Measurements from ENCODE around the gene LPIN2. TPM values are rescaled to one million over a fixed set of nuclear protein-coding genes. Genes with fewer than 3 reads are reported as not detected.

Gene LPIN2
- total and polyA plus RNA-seq, 5 experiments from 2014 or later: 38.6 to 59.6 (median 54.9) TPM

DNA sequence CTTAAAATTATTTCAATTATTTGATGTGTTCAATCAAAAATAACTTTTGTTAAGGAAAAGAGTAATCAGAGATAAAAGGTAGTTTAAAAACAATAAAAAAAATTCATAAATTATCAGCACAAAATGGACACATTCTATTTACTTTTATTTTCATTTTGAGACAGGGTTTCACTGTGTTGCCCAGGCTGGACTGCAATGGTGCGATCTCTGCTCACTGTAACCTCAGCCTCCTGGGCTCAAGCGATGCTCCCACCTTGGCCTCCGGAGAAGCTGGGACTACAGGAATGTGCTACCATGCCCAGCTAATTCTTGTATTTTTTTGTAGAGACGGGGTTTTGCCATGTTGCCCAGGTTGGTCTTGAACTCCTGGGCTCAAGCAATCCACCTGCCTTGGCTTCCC is 47.1 kb downstream of the LPIN2 start:
- H3K27me3 Mint-ChIP-seq: no peaks in the 10 kb centered on the region
- H3K4me3 Mint-ChIP-seq: peak overlapping the region in 5 of 10 donors; percentile 20 to 61 (median 47)
- POLR2A ChIA-PET: interaction anchor here (0.7 to 1.7 kb wide), 7 partner anchors 9 to 297 kb away, joined by 3 to 16 read pairs (median 5); no protein-coding TSS in a partner anchor
- peak overlapping the region in 9 of 10 donors; percentile 29 to 99 (median 93) for H3K27ac Mint-ChIP-seq
- DNase-seq: no peak
- peaks cover 55 to 98% (median 90%) of the 10 kb centered on the region in 4 donors for H3K4me1 Mint-ChIP-seq
- H3K36me3 Mint-ChIP-seq: peaks cover 0 to 3% (median 2%) of the 10 kb centered on the region in 3 donors
- no peak for ATAC-seq
- no peaks in the 10 kb centered on the region for H3K9me3 Mint-ChIP-seq

DNA sequence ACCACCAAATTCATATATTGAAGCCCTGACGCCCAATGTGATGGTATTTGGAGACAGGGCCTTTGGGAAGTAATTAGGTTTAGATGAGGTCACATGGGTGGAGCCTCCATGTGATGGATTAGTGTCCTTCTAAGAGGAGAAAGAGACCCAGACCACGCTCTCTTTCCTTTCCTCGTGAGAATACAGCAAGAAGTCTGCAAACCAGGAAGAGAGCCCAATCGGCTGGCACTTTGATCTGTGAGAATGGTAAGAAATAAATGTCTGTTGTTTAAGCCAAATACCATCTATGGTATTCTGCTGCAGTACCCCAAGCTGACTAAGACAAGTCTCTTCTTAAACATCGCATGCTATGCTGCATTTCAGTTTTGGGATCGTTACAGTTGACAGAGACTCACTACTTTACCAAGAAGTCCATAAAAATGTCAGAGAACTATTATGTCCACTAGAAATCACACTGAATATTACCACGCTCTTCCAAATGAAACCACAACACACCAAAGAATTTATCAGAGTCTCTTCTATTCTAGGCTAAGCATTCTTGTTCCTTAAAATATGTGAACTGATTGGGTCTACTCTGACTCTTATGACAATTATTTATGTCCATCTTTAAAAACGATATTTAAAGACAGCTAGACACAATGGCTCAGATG is 48.5 kb downstream of the LPIN2 start:
- H3K36me3 Mint-ChIP-seq: peaks cover 0 to 3% (median 2%) of the 10 kb centered on the region in 3 donors
- peak overlapping the region; percentile 54 to 86 (median 74) for H3K4me3 Mint-ChIP-seq
- ATAC-seq: peak in 1 of 2 donors; percentile 17
- H3K27ac Mint-ChIP-seq: peak overlapping the region; percentile 92 to 99 (median 98)
- POLR2A ChIA-PET: interaction anchor here (0.6 to 8.7 kb wide), 8 partner anchors 8 to 487 kb away, joined by 3 to 160 read pairs (median 4); no protein-coding TSS in a partner anchor
- peaks cover 52 to 97% (median 87%) of the 10 kb centered on the region in 4 donors for H3K4me1 Mint-ChIP-seq
- peak in 1 of 10 donors; percentile 19 for DNase-seq
- H3K9me3 Mint-ChIP-seq: no peaks in the 10 kb centered on the region
- H3K27me3 Mint-ChIP-seq: no peaks in the 10 kb centered on the region

Other genes starting within 250 kb of the LPIN2 start
- gene EMILIN2, start 166.1 kb downstream of the LPIN2 start, total RNA-seq: 1 to 10 TPM; 4.6 to 5.1 TPM
- 1 to 10 TPM; 1.1 to 2.5 (median 1.6) TPM for gene EMILIN2, start 166.1 kb downstream of the LPIN2 start, polyA plus RNA-seq
- 1 to 10 TPM; 5.5 to 5.6 TPM for gene MYOM1, start 206.8 kb upstream of the LPIN2 start, total RNA-seq
- gene MYOM1, start 206.8 kb upstream of the LPIN2 start, polyA plus RNA-seq: 1 to 10 TPM in 1 of 3 donors, under 1 TPM in 2; 0.52 to 1.5 (median 0.88) TPM
- gene MYL12A, start 234.7 kb upstream of the LPIN2 start, total RNA-seq: 100 to 1,000 TPM; 432 to 443 TPM
- 1,000 to 10,000 TPM; 2,292 to 2,558 (median 2,421) TPM for gene MYL12A, start 234.7 kb upstream of the LPIN2 start, polyA plus RNA-seq
- gene MYL12B, start 249.0 kb upstream of the LPIN2 start, total RNA-seq: 100 to 1,000 TPM; 184 to 194 TPM
- gene MYL12B, start 249.0 kb upstream of the LPIN2 start, polyA plus RNA-seq: 100 to 1,000 TPM; 828 to 956 (median 830) TPM

Measured in naive thymus-derived CD8-positive, alpha-beta T cell (primary cell).